ENCODE data around the gene C6orf120. TPM values are rescaled to one million over a fixed set of nuclear protein-coding genes. Genes with fewer than 3 reads are reported as not detected.
"Not testable (repeated sequence)": the region's sequence is repeated elsewhere in the genome, so short reads cannot be mapped to it uniquely, and the experiment has no call there.

The C6orf120 gene
- total and polyA plus RNA-seq, 3 experiments from 2014 or later = 8.9 to 25.5 (median 23.6) TPM

GRCh38 chr6:169689287-169689686 lies 12.6 kb upstream of the C6orf120 start:
- no peaks in the 10 kb centered on the region for H3K36me3 ChIP-seq (ENCODE audit: insufficient read depth, low read length)
- DNase-seq = no peak
- no peaks in the 10 kb centered on the region for H3K27me3 ChIP-seq (ENCODE audit: insufficient read depth, low read length, poor library complexity, severe bottlenecking)
- H3K9me3 ChIP-seq (ENCODE audit: low read length) = peaks cover 4% of the 10 kb centered on the region
- H3K4me3 Mint-ChIP-seq = no peak overlapping the region
- peaks cover 41 to 58% (median 48%) of the 10 kb centered on the region in 3 donors for H3K36me3 Mint-ChIP-seq
- ChIA-PET POLR2A (no interaction called here), CTCF (no interaction called here)
- no peaks in the 10 kb centered on the region for H3K27me3 Mint-ChIP-seq
- no peak overlapping the region for H3K4me3 ChIP-seq (ENCODE audit: low read length)
- no peaks in the 10 kb centered on the region for H3K4me1 ChIP-seq (ENCODE audit: insufficient read depth, low read length)
- H3K27ac ChIP-seq (ENCODE audit: low read depth, low read length) = no peak overlapping the region
- peaks cover 4 to 7% (median 6%) of the 10 kb centered on the region in 3 donors for H3K4me1 Mint-ChIP-seq
- H3K9me3 Mint-ChIP-seq = peaks cover 2 to 29% (median 20%) of the 10 kb centered on the region in 5 donors
- H3K27ac Mint-ChIP-seq = no peak overlapping the region

- no peaks in the 10 kb centered on the region for H3K36me3 ChIP-seq (ENCODE audit: insufficient read depth, low read length)
- Mint-ChIP-seq H3K9me3 (peaks cover 2 to 13% (median 6%) of the 10 kb centered on the region in 5 donors), H3K27ac (no peak overlapping the region), H3K4me1 (peaks cover 4 to 7% (median 6%) of the 10 kb centered on the region in 3 donors), H3K27me3 (no peaks in the 10 kb centered on the region), H3K36me3 (peaks cover 27 to 42% (median 34%) of the 10 kb centered on the region in 3 donors), H3K4me3 (no peak overlapping the region)
- H3K9me3 ChIP-seq (ENCODE audit: low read length) = peaks cover 4% of the 10 kb centered on the region
- H3K27ac ChIP-seq (ENCODE audit: low read depth, low read length) = no peak overlapping the region
- no peaks in the 10 kb centered on the region for H3K4me1 ChIP-seq (ENCODE audit: insufficient read depth, low read length)
- H3K4me3 ChIP-seq (ENCODE audit: low read length) = no peak overlapping the region
- H3K27me3 ChIP-seq (ENCODE audit: insufficient read depth, low read length, poor library complexity, severe bottlenecking) = no peaks in the 10 kb centered on the region
- POLR2A ChIA-PET = no interaction called here
- no peak for DNase-seq
- CTCF ChIA-PET = no interaction called here
These were observed 10.7 kb upstream of the C6orf120 start for GRCh38 chr6:169691260-169691659.

- no peak overlapping the region for H3K4me3 ChIP-seq (ENCODE audit: low read length)
- POLR2A ChIA-PET = no interaction called here
- CTCF ChIA-PET = interaction anchor here (0.5 to 0.9 kb wide), 3 partner anchors 9 to 152 kb away, joined by 3 to 6 read pairs (median 3); partner anchors contain the start of genes C6orf120 and WDR27
- Mint-ChIP-seq H3K4me3 (no peak overlapping the region), H3K36me3 (peaks cover 16 to 30% (median 23%) of the 10 kb centered on the region in 3 donors), H3K27me3 (no peaks in the 10 kb centered on the region), H3K4me1 (peaks cover 4 to 7% (median 6%) of the 10 kb centered on the region in 3 donors), H3K27ac (no peak overlapping the region), H3K9me3 (peaks cover 2 to 7% (median 4%) of the 10 kb centered on the region in 5 donors)
- no peaks in the 10 kb centered on the region for H3K27me3 ChIP-seq (ENCODE audit: insufficient read depth, low read length, poor library complexity, severe bottlenecking)
- H3K9me3 ChIP-seq (ENCODE audit: low read length) = peaks cover 4% of the 10 kb centered on the region
- H3K27ac ChIP-seq (ENCODE audit: low read depth, low read length) = no peak overlapping the region
- H3K36me3 ChIP-seq (ENCODE audit: insufficient read depth, low read length) = no peaks in the 10 kb centered on the region
- no peaks in the 10 kb centered on the region for H3K4me1 ChIP-seq (ENCODE audit: insufficient read depth, low read length)
- DNase-seq = no peak
These were observed 9.4 kb upstream of the C6orf120 start for GRCh38 chr6:169692516-169692915.

GRCh38 chr6:169695131-169695530 lies 6.8 kb upstream of the C6orf120 start:
- DNase-seq = no peak
- Mint-ChIP-seq H3K4me3 (no peak overlapping the region), H3K4me1 (peaks cover 6 to 13% (median 11%) of the 10 kb centered on the region in 3 donors), H3K27me3 (peaks cover 0 to 2% of the 10 kb centered on the region in 2 donors), H3K9me3 (peaks cover 2 to 7% (median 4%) of the 10 kb centered on the region in 5 donors), H3K36me3 (peaks cover 10 to 17% (median 12%) of the 10 kb centered on the region in 3 donors), H3K27ac (no peak overlapping the region)
- peaks cover under 1% of the 10 kb centered on the region for H3K4me1 ChIP-seq (ENCODE audit: insufficient read depth, low read length)
- H3K36me3 ChIP-seq (ENCODE audit: insufficient read depth, low read length) = no peaks in the 10 kb centered on the region
- H3K4me3 ChIP-seq (ENCODE audit: low read length) = no peak overlapping the region
- no peak overlapping the region for H3K27ac ChIP-seq (ENCODE audit: low read depth, low read length)
- ChIA-PET CTCF (no interaction called here), POLR2A (no interaction called here)
- H3K27me3 ChIP-seq (ENCODE audit: insufficient read depth, low read length, poor library complexity, severe bottlenecking) = no peaks in the 10 kb centered on the region
- H3K9me3 ChIP-seq (ENCODE audit: low read length) = peaks cover 4% of the 10 kb centered on the region

- H3K4me3 ChIP-seq (ENCODE audit: low read length); H3K9me3 ChIP-seq (ENCODE audit: low read length); H3K27ac Mint-ChIP-seq; H3K27me3 ChIP-seq (ENCODE audit: insufficient read depth, low read length, poor library complexity, severe bottlenecking); DNase-seq; H3K9me3 Mint-ChIP-seq; H3K27me3 Mint-ChIP-seq; H3K4me3 Mint-ChIP-seq; CTCF ChIA-PET; H3K36me3 ChIP-seq (ENCODE audit: insufficient read depth, low read length); POLR2A ChIA-PET; H3K27ac ChIP-seq (ENCODE audit: low read depth, low read length): not testable (repeated sequence)
- peaks cover 15% of the 10 kb centered on the region for H3K4me1 ChIP-seq (ENCODE audit: insufficient read depth, low read length)
- peaks cover 5 to 13% (median 9%) of the 10 kb centered on the region in 3 donors for H3K36me3 Mint-ChIP-seq
- peaks cover 10 to 15% (median 13%) of the 10 kb centered on the region in 3 donors for H3K4me1 Mint-ChIP-seq
These were observed 4.8 kb upstream of the C6orf120 start for GRCh38 chr6:169697115-169697514.

- H3K9me3 ChIP-seq (ENCODE audit: low read length) = no peaks in the 10 kb centered on the region
- H3K36me3 ChIP-seq (ENCODE audit: insufficient read depth, low read length) = no peaks in the 10 kb centered on the region
- Mint-ChIP-seq H3K27ac (peak overlapping the region in 3 of 8 donors; percentile 35 to 95 (median 63)), H3K36me3 (peaks cover 0 to 25% (median 0%) of the 10 kb centered on the region in 3 donors), H3K27me3 (peaks cover 0 to 2% of the 10 kb centered on the region in 2 donors), H3K9me3 (no peaks in the 10 kb centered on the region), H3K4me3 (peak overlapping the region in 4 of 7 donors; percentile 28 to 63 (median 44)), H3K4me1 (peaks cover 38 to 40% (median 39%) of the 10 kb centered on the region in 3 donors)
- ChIA-PET CTCF (no interaction called here), POLR2A (interaction anchor here (3.0 to 4.6 kb wide), 2 partner anchors 23 to 52 kb away, joined by 16 to 69 read pairs; partner anchors contain the start of genes DYNLT2, ERMARD and PHF10)
- peaks cover 42% of the 10 kb centered on the region for H3K4me1 ChIP-seq (ENCODE audit: insufficient read depth, low read length)
- no peak for DNase-seq
- H3K27ac ChIP-seq (ENCODE audit: low read depth, low read length) = no peak overlapping the region
- H3K4me3 ChIP-seq (ENCODE audit: low read length) = no peak overlapping the region
- H3K27me3 ChIP-seq (ENCODE audit: insufficient read depth, low read length, poor library complexity, severe bottlenecking) = no peaks in the 10 kb centered on the region
These were observed 1.6 kb upstream of the C6orf120 start for GRCh38 chr6:169700296-169700695.

- ChIA-PET POLR2A (interaction anchor here (0.7 to 4.6 kb wide), 7 partner anchors 18 to 883 kb away, joined by 3 to 69 read pairs (median 7); partner anchors contain the start of genes DYNLT2, ERMARD, PDCD2 and PHF10), CTCF (interaction anchor here (1.1 to 1.9 kb wide), 4 partner anchors 8 to 852 kb away, joined by 3 to 12 read pairs (median 5); partner anchors contain the start of gene PSMB1)
- H3K27ac Mint-ChIP-seq = peak overlapping the region; percentile 92 to 97 (median 95)
- peaks cover 0 to 32% (median 2%) of the 10 kb centered on the region in 3 donors for H3K36me3 Mint-ChIP-seq
- peak overlapping the region; percentile 95 for H3K4me3 ChIP-seq (ENCODE audit: low read length)
- H3K4me1 Mint-ChIP-seq = peaks cover 45 to 50% (median 49%) of the 10 kb centered on the region in 3 donors
- peak overlapping the region; percentile 97 for H3K27ac ChIP-seq (ENCODE audit: low read depth, low read length)
- H3K27me3 Mint-ChIP-seq = peaks cover 0 to 2% of the 10 kb centered on the region in 2 donors
- peaks cover 46% of the 10 kb centered on the region for H3K4me1 ChIP-seq (ENCODE audit: insufficient read depth, low read length)
- H3K27me3 ChIP-seq (ENCODE audit: insufficient read depth, low read length, poor library complexity, severe bottlenecking) = no peaks in the 10 kb centered on the region
- H3K4me3 Mint-ChIP-seq = peak overlapping the region; percentile 88 to 96 (median 93)
- H3K36me3 ChIP-seq (ENCODE audit: insufficient read depth, low read length) = no peaks in the 10 kb centered on the region
- DNase-seq = no peak
- no peaks in the 10 kb centered on the region for H3K9me3 ChIP-seq (ENCODE audit: low read length)
- H3K9me3 Mint-ChIP-seq = no peaks in the 10 kb centered on the region
These were observed 494 bp upstream of the C6orf120 start for GRCh38 chr6:169701311-169701953.

- Histone ChIP-seq H3K9me3 (ENCODE audit: low read length) (no peaks in the 10 kb centered on the region), H3K4me3 (ENCODE audit: low read length) (peak overlapping the region; percentile 95), H3K4me1 (ENCODE audit: insufficient read depth, low read length) (peaks cover 46% of the 10 kb centered on the region), H3K27ac (ENCODE audit: low read depth, low read length) (peak overlapping the region; percentile 97), H3K36me3 (ENCODE audit: insufficient read depth, low read length) (no peaks in the 10 kb centered on the region), H3K27me3 (ENCODE audit: insufficient read depth, low read length, poor library complexity, severe bottlenecking) (no peaks in the 10 kb centered on the region)
- ChIA-PET CTCF (interaction anchor here (0.9 to 1.9 kb wide), 3 partner anchors 11 to 19 kb away, joined by 3 to 12 read pairs (median 4); no protein-coding TSS in a partner anchor), POLR2A (interaction anchor here (1.0 to 4.6 kb wide), 6 partner anchors 15 to 881 kb away, joined by 3 to 69 read pairs (median 9); partner anchors contain the start of genes DYNLT2, ERMARD, PDCD2 and PHF10)
- Mint-ChIP-seq H3K36me3 (peaks cover 0 to 39% (median 2%) of the 10 kb centered on the region in 3 donors), H3K4me3 (peak overlapping the region; percentile 85 to 96 (median 92)), H3K27ac (peak overlapping the region; percentile 87 to 97 (median 96)), H3K4me1 (peaks cover 51 to 61% (median 60%) of the 10 kb centered on the region in 3 donors), H3K27me3 (peaks cover 0 to 2% of the 10 kb centered on the region in 2 donors), H3K9me3 (no peaks in the 10 kb centered on the region)
- peak in 1 of 5 donors; percentile 19 for DNase-seq
These were observed 917 bp downstream of the C6orf120 start for GRCh38 chr6:169702840-169703246.

Data from CD8-positive, alpha-beta memory T cell (primary cell).